ENCODE data around the gene TREML4.

DNA sequence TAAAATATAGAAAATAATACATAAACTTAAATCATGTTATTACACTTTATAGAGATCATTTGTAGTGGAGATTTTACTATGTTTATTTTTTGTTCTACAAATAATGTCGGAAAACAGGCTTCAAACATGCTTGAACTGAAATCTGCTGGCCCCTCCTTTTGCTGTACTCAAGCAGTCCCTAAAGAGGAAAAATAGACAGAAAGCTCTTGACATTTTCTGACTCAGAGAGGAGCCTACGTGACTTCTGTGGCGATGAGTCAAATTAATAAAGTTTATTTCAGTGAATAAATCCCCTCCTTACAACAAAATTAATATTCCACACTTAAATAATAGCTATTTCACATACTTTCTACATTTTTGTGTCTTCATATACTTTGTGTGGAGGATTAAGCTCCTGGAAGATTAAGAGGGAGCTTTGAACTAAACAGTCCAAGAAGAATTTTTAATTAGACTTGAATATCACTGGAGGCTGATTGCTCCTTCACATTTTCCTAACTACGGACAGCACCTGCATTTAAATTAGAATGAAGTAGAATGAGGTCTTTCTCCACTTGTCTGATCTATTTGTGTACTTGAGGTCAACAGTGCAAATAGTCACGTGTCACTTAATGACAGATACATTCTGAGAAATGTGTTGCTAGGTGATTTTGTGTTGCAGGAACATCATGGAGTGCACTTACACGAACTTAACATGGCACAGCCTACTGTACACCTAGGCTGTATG, 60.0 kb downstream of the TREML4 start:
- TF ChIP-seq, protein P1, sequence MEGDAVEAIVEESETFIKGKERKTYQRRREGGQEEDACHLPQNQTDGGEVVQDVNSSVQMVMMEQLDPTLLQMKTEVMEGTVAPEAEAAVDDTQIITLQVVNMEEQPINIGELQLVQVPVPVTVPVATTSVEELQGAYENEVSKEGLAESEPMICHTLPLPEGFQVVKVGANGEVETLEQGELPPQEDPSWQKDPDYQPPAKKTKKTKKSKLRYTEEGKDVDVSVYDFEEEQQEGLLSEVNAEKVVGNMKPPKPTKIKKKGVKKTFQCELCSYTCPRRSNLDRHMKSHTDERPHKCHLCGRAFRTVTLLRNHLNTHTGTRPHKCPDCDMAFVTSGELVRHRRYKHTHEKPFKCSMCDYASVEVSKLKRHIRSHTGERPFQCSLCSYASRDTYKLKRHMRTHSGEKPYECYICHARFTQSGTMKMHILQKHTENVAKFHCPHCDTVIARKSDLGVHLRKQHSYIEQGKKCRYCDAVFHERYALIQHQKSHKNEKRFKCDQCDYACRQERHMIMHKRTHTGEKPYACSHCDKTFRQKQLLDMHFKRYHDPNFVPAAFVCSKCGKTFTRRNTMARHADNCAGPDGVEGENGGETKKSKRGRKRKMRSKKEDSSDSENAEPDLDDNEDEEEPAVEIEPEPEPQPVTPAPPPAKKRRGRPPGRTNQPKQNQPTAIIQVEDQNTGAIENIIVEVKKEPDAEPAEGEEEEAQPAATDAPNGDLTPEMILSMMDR (IDR thresholded peaks at IDR 0.05) = no peak
- no peak for TF ChIP-seq POLR2A (IDR thresholded peaks at IDR 0.05)

All from thyroid gland (tissue), 4 donors.